Measurements from ENCODE around the gene PLXNA4.
A peak's percentile ranks its signal among the peaks of the same experiment; 100 is the strongest.

PLXNA4 gene

GRCh38 chr7:132345543-132346129, 230.6 kb downstream of the PLXNA4 start:
- no peak for DNase-seq

GRCh38 chr7:132345030-132345429, 231.2 kb downstream of the PLXNA4 start:
- DNase-seq, result no peak

- no peak for DNase-seq
Observed at GRCh38 chr7:132343199-132343598, 233.1 kb downstream of the PLXNA4 start.

GRCh38 chr7:132337450-132338080, 238.7 kb downstream of the PLXNA4 start:
- DNase-seq, result no peak

- DNase-seq, result no peak
Observed at GRCh38 chr7:132336797-132337196, 239.5 kb downstream of the PLXNA4 start.

GRCh38 chr7:132333301-132333700, 243.0 kb downstream of the PLXNA4 start:
- no peak for DNase-seq

- DNase-seq, result no peak
Observed at GRCh38 chr7:132328760-132329159, 247.5 kb downstream of the PLXNA4 start.

- DNase-seq, result no peak
Observed at GRCh38 chr7:132328047-132328620, 248.1 kb downstream of the PLXNA4 start.

- no peak for DNase-seq
Observed at GRCh38 chr7:132326878-132327589, 249.2 kb downstream of the PLXNA4 start.

- DNase-seq, result no peak
Observed at GRCh38 chr7:132322970-132323369, 253.3 kb downstream of the PLXNA4 start.

- no peak for DNase-seq
Observed at GRCh38 chr7:132321387-132321786, 254.9 kb downstream of the PLXNA4 start.

- DNase-seq, result no peak
Observed at GRCh38 chr7:132319481-132319880, 256.8 kb downstream of the PLXNA4 start.

GRCh38 chr7:132318352-132319318, 257.6 kb downstream of the PLXNA4 start:
- DNase-seq, result peak; percentile 91

GRCh38 chr7:132317701-132318351, 258.4 kb downstream of the PLXNA4 start:
- no peak for DNase-seq

GRCh38 chr7:132312531-132313055, 263.7 kb downstream of the PLXNA4 start:
- DNase-seq, result no peak

GRCh38 chr7:132311733-132312132, 264.5 kb downstream of the PLXNA4 start:
- no peak for DNase-seq

- no peak for DNase-seq
Observed at GRCh38 chr7:132309102-132309805, 267.0 kb downstream of the PLXNA4 start.

- DNase-seq, result no peak
Observed at GRCh38 chr7:132307465-132307864, 268.8 kb downstream of the PLXNA4 start.

- DNase-seq, result no peak
Observed at GRCh38 chr7:132300599-132301277, 275.5 kb downstream of the PLXNA4 start.

- DNase-seq, result no peak
Observed at GRCh38 chr7:132298790-132299189, 277.5 kb downstream of the PLXNA4 start.

GRCh38 chr7:132296820-132297219, 279.4 kb downstream of the PLXNA4 start:
- no peak for DNase-seq
